Kidney epithelial cell (primary cell): Measurements from ENCODE around the gene CLDN22. TPM values are rescaled to one million over a fixed set of nuclear protein-coding genes. Genes with fewer than 3 reads are reported as not detected.

Experiments used
- DNase-seq: peaks from one replicate; pipeline ENCODE4 v3.0.0-alpha.2; 2010; ENCODE audit warnings: low read depth
- H3K27me3 ChIP-seq: 2 replicates; pipeline ENCODE4 v1.6.0; 2011; ENCODE audit warnings: low read length; ENCODE audit not compliant: control insufficient read depth, insufficient read depth
- H3K36me3 ChIP-seq: 2 replicates; pipeline ENCODE4 v1.5.1; 2011; ENCODE audit warnings: low read length; ENCODE audit not compliant: control insufficient read depth, insufficient read depth
- H3K4me3 ChIP-seq: 2 replicates; pipeline ENCODE4 v1.5.1; 2011; ENCODE audit warnings: low read depth, mild to moderate bottlenecking, control low read depth, low read length
- CTCF ChIP-seq: IDR thresholded peaks from 2 replicates; pipeline ENCODE4 v1.5.1; 2011; ENCODE audit warnings: mild to moderate bottlenecking, moderate library complexity, low read length, control low read depth, inconsistent platforms; ENCODE audit not compliant: insufficient read depth, poor library complexity, severe bottlenecking
- total RNA-seq: library from RNA; depleted of rRNA; stranded (reverse); fragments of >200 nt; gene quantifications from 2 replicates; pipeline ENCODE4 v1.2.3, GENCODE V29; 2015

Gene CLDN22
- total RNA-seq, 1 donor from 2014 or later: not detected

DNA sequence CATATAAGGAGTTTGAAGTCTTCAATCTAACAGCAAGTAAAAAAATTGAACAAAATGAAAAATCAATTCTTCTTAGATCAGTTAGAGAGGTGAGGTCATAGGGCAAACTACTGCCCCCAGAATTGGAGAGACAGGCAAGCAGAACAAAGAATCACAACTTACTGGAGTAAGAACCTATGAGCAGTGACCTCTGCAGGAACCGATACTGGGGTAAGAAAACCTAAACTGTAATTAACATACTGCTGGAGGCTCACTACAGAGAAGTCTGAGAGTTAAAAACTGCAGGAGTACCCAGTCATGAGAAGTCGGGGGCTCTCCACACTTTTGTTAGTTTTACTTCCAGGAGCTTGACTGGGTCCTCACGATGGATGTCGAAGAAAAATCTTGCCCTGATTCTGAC lies 16.0 kb downstream of the CLDN22 start:
- DNase-seq: no peak
- Histone ChIP-seq H3K36me3 (no peaks in the 10 kb centered on the region), H3K4me3 (no peak overlapping the region), H3K27me3 (no peaks in the 10 kb centered on the region)
- TF ChIP-seq CTCF: no peak

DNA sequence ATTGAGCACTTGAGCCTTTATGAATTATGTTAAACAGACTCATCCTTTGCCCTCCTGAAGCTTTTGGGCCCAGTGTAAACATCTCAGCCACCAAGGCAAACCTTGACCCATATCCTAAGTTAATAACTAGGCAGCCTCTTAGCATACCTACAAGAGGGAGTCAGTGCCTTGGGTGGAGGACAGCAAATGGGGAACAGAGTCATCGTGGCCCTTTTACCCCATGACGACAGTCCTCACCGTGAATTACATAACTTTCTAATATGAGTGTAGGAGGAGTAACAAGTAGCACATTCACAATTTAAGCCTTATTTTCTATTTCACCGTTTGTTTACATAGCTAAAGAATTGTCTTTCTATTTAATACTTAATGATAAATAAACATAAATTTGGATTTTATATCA lies 16.8 kb downstream of the CLDN22 start:
- no peaks in the 10 kb centered on the region for H3K27me3 ChIP-seq
- TF ChIP-seq CTCF: no peak
- H3K36me3 ChIP-seq: no peaks in the 10 kb centered on the region
- H3K4me3 ChIP-seq: no peak overlapping the region
- no peak for DNase-seq

DNA sequence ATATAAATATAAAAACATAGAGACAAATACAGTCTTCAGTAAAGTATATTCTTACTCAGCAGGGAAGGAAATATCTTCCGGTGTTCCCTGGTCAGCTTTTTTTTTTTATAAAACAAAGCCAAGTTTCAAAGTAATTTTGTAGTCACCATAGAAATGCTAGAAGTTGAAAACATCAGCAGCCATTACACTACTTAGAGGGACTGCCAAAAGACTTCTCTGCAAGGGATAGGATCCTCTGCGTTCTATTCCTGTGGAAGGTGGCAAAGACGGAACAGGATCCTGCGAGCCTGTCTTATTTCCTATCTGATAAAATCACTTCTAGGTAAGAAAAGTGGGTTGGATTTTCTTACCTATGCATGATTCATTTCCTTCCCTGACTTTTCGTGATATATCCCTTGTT lies 19.4 kb downstream of the CLDN22 start:
- Histone ChIP-seq H3K27me3 (no peaks in the 10 kb centered on the region), H3K36me3 (no peaks in the 10 kb centered on the region), H3K4me3 (no peak overlapping the region)
- no peak for TF ChIP-seq CTCF
- DNase-seq: no peak

DNA sequence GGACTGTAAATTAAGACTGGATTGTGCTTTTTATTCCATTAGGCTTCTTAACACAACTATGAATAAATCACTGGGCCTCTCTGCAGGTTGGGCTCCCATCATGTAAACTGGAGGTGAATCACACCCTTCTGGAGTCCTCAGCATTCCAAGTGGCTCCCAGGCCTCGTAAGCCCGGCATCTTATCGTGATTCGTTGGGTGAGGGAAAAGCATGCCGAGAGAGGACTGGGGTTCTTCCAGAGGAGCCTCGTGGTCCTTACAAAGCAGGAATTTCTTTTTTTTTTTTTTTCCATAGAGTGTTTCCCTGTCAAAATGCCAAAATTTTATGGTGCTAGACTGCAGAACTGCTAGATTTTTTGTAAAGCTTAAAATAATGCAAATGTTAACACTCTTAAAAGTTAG lies 20.0 kb downstream of the CLDN22 start:
- no peaks in the 10 kb centered on the region for H3K36me3 ChIP-seq
- H3K27me3 ChIP-seq: no peaks in the 10 kb centered on the region
- no peak for TF ChIP-seq CTCF
- no peak for DNase-seq
- no peak overlapping the region for H3K4me3 ChIP-seq

GRCh38 chr4:183299464-183299863 lies 20.6 kb downstream of the CLDN22 start:
- no peak for DNase-seq
- H3K4me3 ChIP-seq: no peak overlapping the region

More at GRCh38 chr4:183299464-183299863, 20.6 kb downstream of the CLDN22 start:
- no peak for TF ChIP-seq CTCF
- H3K27me3 ChIP-seq: no peaks in the 10 kb centered on the region
- H3K36me3 ChIP-seq: no peaks in the 10 kb centered on the region
